ENCODE results near the gene AMFR. TPM values are rescaled to one million over a fixed set of nuclear protein-coding genes. Genes with fewer than 3 reads are reported as not detected.

Gene AMFR
- polyA plus RNA-seq, 5 donors = 56.7 to 70.6 (median 59.3) TPM

- no peak for DNase-seq
Observed at GRCh38 chr16:56426585-56426984, 1.2 kb upstream of the AMFR start.

GRCh38 chr16:56424791-56425438 lies 430 bp downstream of the AMFR start:
- peak; percentile 23 to 31 for DNase-seq

- no peak for DNase-seq
Observed at GRCh38 chr16:56424404-56424764, 961 bp downstream of the AMFR start.

GRCh38 chr16:56423584-56424403 lies 1.6 kb downstream of the AMFR start:
- DNase-seq = no peak

- no peak for DNase-seq
Observed at GRCh38 chr16:56422896-56423441, 2.4 kb downstream of the AMFR start.

GRCh38 chr16:56421976-56422669 lies 3.2 kb downstream of the AMFR start:
- DNase-seq = no peak

- DNase-seq = no peak
Observed at GRCh38 chr16:56421313-56421712, 4.0 kb downstream of the AMFR start.

- DNase-seq = no peak
Observed at GRCh38 chr16:56420613-56421012, 4.7 kb downstream of the AMFR start.

GRCh38 chr16:56419740-56420548 lies 5.4 kb downstream of the AMFR start:
- no peak for DNase-seq

- no peak for DNase-seq
Observed at GRCh38 chr16:56417138-56417537, 8.2 kb downstream of the AMFR start.

GRCh38 chr16:56415875-56416274 lies 9.5 kb downstream of the AMFR start:
- DNase-seq = no peak

GRCh38 chr16:56414366-56414765 lies 11.0 kb downstream of the AMFR start:
- DNase-seq = no peak

- DNase-seq = no peak
Observed at GRCh38 chr16:56413381-56413780, 12.0 kb downstream of the AMFR start.

GRCh38 chr16:56411624-56412023 lies 13.7 kb downstream of the AMFR start:
- DNase-seq = no peak

GRCh38 chr16:56411123-56411522 lies 14.2 kb downstream of the AMFR start:
- no peak for DNase-seq

- DNase-seq = no peak
Observed at GRCh38 chr16:56409195-56409594, 16.1 kb downstream of the AMFR start.

- DNase-seq = no peak
Observed at GRCh38 chr16:56408379-56409098, 16.8 kb downstream of the AMFR start.

- no peak for DNase-seq
Observed at GRCh38 chr16:56405977-56406672, 19.2 kb downstream of the AMFR start.

- DNase-seq = no peak
Observed at GRCh38 chr16:56401482-56401881, 23.9 kb downstream of the AMFR start.

- DNase-seq = peak; percentile 22 to 33
Observed at GRCh38 chr16:56400458-56400857, 24.9 kb downstream of the AMFR start.

Measured in right lung (tissue), 5 donors.